Stimulated activated CD4-positive, alpha-beta T cell treated with anti-CD3 and anti-CD28 coated beads, Interleukin-1b, Interleukin-23, amount 100 ng/mL, for 24 hours (primary cell): ENCODE results near the gene ZNF182.
"Not testable (repeated sequence)": the region's sequence is repeated elsewhere in the genome, so short reads cannot be mapped to it uniquely, and the experiment has no call there.

ENCODE experiments used
- DNase-seq, 4 experiments: peaks; one replicate each; pipeline ENCODE4 v3.0.0-alpha.2; 2020; ENCODE audit warnings: low read depth in 4 of 4, low spot score in 1 of 4

ZNF182 gene

DNA sequence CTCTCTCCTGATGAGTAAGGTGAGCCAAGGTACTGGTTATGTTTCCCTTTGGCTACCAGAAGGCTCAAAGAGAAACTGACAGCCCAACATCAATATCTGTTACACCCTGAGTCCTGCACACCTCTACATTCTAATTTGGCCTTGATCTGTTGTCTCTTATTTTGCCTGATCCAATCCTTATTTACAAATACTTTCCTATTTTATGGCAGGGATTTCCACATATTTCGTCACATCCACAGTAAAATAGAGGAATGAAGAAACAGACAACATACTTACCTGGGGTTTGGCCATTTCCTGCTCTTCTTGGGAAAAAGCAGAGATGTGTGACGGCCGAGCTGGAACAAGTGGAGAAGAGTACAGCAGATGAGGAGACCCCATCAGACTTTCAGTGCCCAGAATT is 1.5 kb downstream of the ZNF182 start:
- no peak for DNase-seq

DNA sequence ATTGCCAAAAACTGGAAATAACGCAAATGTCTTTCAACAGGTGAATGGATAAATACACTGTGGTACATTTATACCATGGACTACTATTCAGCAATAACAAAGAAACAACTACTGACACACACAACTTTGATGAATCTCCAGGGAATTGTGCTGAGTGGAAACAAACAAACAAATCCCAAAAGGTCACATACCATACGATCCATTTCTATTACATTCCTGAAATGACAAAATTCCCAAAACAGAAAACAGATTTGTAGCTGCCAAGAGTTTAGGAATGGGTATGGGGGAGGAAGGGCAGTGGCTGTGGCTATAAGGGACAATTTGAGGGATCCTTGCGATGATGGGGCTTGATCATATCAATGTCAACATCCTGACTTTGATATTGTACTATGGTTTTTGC is 2.5 kb downstream of the ZNF182 start:
- DNase-seq, result no peak

DNA sequence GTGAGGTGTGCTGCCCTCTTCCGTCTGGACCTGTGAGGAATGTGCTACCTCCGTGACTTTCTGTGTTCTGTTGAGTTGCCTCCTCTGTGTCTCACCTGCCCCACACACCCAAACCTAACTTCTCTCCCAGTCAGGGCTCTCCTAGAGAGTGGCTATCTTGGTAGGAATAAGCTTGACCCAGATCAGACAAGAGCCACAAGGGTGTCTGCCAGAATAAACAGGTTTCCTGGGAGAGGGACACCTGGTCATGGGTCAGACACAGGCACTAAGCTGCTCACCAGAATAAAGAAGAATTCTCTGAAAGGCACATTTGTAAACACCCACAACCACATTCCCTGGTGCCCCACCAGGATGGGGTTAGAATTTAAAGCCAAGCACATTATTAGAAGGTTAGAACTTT is 11.1 kb downstream of the ZNF182 start:
- no peak for DNase-seq

DNA sequence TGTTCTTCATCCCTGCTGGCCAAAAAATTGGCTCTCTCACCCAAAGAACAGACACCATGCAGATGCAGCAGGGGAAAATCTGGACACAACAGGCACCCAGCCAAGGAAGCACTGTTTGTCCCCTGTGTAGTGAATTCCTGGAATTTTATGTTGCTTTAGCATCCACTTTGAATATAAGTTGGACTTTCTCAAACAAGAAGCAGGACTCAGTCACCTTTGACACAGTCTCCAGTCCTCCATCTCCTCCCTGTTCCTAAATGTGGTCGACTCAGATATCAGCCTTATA is 11.8 kb downstream of the ZNF182 start:
- DNase-seq, result no peak

DNA sequence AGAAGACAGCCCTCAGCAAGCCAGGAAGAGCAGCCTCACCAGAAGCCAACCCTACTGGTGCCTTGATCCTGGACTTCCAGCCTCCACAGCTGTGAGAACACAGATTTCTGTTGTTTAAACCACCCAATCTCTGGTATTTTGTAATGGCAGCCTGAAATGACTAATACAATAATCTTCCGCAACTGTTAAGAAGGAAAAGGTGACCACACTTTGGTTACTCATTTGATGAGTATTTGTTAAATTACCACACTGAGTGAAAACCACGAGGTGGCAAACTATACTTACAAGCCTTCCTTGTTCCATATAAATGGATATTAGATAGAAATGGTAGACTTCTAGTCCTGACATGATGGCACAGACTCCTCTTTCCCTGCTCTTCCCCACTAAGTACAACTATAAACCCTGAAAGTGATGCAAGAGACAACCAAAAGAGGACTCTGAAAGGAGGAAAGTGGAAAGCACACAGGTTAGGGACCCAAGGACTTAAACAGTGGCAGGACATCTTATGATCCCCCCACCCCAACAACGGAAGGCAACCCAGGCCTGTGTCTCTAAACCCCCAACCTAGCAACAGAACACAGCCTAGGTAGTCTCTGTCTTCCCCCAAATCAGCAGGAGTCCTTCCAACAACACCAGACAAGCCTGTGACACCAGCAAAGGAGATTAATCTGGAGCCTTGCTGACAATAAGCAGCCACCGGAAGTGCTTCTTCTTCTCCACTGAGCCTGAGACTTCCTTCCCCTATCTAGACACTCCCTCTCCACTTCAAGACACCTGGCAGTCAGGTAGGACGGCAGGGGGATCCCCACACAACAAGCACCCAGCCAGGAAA is 12.3 kb downstream of the ZNF182 start:
- no peak for DNase-seq

DNA sequence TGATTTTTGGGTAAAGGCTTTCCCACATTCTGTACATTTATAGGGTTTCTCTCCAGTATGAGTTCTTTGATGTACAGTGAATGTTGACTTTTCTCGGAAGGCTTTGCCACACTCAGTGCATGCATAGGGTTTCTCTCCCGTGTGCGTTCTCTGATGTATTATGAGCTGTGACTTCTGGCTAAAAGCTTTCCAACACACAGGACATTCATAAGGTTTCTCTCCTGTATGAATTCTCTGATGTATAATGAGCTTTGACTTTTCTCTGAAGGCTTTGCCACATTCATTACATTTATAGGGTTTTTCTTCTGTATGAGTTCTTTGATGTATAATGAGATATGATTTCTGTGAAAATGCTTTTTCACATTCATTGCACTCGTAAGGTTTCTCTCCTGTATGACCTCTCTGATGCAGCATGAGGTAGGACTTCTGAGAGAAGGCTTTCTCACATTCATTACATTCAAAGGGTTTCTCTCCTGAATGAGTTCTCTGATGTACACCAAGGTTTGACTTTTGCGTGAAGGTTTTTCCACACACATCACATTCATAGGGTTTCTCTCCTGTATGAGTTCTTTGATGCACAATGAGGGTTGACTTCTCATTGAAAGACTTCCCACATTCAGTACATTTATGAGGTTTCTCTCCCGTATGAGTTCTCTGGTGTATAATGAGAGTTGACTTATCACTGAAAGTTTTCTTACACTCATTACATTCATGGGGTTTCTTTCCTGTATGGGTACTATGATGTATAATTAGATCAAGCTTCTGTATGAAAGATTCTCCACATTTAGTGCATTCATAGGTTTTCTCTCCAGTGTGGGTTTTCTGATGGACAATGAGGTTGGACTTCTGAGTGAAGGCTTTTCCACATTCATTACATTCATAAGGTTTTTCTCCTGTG is 27.3 kb downstream of the ZNF182 start:
- DNase-seq, result no peak

DNA sequence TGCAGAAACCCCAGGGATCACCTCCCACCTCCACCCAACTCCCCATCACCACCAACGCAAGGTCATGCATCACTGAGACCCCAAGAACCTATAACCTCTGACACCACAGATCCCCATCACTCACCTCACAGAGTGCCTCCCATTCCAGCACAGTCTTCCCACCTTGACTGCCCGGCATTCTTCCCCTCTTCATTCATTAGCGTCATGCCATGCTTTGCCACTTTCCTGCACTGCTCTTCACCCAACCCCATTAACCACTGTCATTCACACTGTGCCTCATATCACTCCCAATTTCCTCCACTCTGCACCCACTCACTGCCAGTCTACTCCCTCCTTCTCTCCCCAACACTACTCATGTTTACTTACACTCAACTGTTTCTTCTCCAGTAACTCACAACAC is 30.6 kb downstream of the ZNF182 start:
- DNase-seq, result no peak

DNA sequence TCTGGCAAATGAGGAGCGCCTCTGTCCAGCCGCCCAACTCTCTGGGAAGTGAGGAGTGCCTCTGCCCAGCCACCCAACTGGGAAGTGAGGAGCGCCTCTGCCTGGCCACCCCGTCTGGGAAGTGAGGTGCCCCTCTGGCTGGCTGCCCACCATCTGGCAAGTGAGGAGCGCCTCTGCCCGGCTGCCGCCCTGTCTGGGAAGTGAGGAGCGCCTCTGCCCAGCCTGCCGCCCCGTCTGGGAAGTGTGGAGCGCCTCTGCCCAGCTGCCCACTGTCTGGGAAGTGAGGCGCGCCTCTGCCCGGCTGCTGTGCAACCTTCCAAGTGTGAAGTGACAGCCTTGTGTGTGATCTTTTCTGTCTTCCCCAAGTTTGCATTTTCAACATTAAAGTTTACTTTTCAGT is 38.3 kb downstream of the ZNF182 start:
- DNase-seq, result not testable (repeated sequence)

DNA sequence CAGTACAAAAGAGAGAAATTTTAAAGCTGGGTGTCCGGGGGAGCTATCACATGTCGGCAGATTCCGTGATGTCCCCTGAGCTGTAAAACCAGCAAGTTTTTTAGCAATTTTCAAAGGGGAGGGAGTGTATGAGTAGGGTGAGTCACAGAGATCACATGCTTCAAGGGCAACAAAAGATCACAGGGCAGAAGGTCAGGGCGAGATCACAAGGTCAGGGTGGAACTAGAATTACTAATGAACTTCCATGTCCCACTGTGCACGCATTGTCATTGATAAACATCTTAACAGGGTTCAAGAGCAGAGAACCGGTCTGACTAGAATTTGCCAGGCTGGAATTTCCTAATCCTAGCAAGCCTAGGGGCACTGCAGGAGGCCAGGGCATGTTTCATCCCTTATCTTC is 42.0 kb downstream of the ZNF182 start:
- DNase-seq, result not testable (repeated sequence)

DNA sequence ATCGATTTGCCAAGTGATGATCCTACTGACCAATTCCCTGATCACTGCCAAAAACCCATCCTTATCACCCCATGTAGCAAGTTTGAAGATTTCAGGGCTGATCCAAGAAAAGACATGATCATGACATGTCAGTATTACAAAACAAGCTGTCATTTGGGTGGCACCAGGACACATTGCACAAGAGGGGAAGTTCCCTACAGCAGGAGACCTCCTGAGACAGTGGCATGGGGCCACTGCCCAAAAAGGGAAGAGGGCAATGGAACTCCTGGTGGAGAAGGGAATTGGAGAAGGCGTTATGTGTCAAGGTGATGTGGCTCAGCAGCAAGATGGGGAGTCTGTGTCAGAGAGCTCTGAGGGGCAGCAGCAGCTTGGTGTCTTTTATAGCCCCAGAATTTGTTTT is 43.4 kb downstream of the ZNF182 start:
- no peak for DNase-seq

DNA sequence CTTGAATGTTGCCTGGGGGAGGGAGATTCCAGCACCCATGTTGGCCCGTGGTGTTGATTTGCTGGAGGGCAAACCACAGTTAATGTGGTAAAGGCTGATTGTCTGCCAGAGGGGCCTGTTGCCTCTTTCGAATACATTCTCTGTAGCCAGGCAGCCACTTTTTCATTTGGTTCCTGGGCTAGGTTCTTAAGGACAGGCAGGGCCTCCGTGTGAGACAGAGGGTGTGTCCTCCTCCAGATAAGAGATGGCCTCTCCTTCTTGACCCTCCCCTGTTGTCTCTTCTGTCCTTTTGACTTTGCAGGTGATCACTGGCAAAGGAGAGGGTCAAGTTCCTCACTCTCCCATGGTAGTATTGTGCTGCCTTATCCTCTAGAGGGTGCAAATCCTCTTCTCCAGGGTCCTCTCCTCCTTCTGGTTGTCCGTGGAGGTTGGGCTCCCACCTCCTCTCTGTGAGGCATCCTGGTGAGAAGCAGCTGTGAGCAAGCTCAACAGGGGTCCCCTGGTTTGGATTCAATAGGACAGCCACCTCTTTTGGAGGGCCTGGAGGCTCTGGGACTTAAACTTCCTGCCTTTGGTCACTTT is 44.9 kb downstream of the ZNF182 start:
- no peak for DNase-seq

DNA sequence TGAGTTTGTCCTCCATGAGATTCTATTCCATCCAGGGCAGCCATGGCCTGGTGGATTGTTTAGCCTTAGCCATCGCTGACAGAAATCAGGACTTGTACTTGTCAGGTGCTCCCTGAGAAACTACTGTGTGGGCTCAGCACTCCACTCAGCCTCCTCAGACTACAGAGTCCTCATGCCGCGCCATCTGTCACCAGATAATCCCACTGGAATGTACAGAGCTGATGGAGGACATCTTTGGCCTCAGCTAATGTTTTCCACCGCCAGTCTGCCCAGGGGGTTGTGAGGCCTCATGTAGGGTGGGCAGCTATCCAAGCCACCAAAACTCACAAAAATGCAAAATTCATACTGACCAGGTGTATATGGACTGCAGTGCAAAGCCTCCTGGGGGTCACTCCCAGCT is 45.6 kb downstream of the ZNF182 start:
- not testable (repeated sequence) for DNase-seq

DNA sequence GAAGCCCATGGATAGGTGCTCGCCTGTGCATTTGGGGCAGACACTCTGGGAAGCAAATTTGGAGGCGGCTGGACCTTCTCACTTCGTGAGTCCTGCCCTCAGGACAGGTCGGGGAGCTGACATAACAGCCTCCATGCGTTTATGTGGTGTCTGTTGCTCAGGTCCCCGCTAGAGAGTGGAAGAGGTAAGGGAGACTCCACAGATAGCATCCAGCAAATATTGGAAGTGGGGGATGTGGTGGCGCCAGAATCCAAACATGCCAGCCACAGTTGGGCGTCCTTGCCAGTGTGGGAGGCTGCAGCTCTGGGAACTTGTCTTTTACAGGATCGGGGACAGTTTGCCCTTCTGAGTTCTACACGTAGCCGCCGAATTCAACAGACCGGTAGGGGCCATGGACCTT is 47.8 kb downstream of the ZNF182 start:
- no peak for DNase-seq

DNA sequence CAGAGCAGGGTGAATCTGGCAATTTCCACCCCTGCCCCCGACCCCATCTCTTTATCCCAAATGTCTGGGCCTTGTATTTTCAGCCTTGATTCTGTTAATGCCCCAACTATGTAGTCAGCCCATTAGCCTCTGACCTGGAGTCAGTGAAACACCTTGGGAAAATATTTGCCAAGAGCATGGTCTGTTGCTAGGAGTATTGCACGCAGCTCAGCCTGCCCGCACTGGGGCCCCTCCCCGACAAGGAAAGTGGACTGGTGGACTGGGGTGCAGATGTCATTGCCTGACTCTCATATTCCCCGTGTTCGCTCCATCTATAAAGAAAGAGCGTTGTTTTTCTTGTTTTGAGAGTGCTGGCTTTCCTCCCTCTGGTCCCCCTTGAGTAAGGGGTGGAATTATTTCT is 48.5 kb downstream of the ZNF182 start:
- DNase-seq, result not testable (repeated sequence)

DNA sequence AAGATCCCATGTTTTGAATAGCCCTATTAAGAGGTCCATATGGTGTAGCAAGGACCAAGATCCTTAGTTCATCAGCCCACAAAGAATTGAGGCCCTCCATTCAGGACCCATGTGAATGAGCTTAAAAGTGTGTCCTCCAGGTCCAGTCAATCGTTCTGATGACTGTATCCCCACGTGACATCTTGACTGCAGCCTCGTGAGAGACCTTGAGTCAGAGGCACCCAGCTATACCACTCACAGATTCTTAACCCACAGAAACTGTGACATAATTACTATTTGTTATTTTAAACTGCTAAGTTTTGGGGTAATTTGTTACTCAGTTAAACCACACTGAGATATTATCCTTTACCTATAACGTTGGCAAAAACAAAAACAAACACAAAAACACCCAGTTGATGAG is 62.4 kb downstream of the ZNF182 start:
- no peak for DNase-seq

DNA sequence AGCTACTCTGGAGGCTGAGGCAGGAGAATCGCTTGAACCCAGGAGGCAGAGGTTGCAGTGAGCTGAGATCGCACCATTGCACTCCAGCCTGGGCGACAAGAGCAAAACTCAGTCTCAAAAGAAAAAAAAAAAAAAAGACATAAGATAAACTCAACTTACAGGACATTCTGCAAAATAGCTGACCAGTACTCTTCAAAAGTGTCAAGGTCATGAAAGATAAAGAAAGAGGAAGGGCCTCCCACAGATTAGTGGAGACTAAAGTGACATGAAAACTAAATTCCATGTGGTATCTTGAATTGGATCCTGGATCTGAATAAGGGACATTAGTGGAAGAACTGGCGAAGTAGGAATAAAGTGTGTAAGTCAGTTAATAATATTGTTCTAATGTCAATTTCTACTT is 63.3 kb downstream of the ZNF182 start:
- DNase-seq, result no peak

DNA sequence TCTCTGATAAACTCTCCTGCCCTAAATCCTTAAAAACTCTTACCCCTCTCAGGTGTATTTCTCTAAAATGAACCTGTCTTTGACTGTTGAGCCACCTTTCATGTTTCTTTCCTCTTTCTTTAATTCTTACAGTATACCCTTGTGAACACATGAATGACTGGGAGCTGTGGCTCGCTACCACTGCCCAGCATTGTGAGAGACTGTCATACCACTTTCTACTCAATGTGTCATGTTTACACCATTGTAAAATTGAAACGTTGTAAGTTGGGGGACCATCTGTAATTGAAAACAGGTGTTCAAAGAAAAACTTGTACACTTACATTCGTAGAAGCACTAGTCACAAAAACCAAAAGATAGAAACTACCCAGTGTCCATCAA is 66.9 kb downstream of the ZNF182 start:
- no peak for DNase-seq

DNA sequence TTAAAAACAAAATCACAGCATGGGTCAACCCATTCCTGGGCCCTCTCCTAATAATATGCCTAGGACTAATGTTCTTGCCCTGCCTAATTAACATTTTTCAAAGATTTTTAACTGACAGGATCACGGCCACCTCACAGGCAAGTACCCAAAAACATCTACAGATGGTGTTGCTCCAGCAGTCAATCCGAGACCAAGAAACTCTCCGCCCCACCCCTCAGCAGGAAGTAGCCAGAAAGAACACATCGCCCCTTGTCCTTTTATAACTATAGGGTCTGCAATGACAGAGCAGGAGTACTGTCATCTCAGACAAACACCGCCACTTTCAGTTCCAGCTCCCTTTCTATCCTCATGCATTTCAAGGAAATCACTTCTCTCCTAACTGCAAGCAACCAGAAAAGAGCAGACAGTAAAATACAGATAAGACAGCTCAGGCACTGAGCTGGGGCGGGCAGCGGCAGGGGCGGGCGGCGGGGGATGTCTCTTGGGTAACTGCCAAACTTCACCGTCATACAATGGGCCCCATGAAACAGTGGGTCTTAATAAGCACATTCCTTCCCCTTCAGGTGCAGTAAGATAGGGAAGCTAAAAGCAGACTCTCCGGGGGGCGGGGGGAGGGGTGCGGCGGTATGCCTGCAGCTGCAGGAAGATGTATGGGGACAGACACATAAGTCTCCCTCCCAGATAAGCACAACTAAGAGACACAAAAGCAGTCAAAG is 67.4 kb downstream of the ZNF182 start:
- DNase-seq, result no peak

DNA sequence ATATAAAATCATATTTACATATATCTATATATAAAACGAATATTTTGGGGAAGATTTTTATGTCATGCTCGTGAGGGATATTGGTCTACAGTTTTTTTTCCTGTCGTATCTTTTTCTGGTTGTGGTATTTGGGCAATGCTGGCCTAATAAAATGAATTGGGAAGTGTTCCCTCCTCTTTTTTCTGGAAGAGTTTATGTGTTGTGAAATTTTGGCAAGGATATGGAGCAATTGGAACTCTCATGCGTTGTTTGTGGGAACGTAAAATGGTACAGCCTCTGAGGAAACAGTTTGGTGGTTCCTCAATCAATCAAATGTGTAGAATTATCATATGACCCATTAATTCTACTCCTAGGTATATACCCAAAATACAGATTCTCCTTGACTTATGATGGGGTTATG is 69.8 kb downstream of the ZNF182 start:
- no peak for DNase-seq

DNA sequence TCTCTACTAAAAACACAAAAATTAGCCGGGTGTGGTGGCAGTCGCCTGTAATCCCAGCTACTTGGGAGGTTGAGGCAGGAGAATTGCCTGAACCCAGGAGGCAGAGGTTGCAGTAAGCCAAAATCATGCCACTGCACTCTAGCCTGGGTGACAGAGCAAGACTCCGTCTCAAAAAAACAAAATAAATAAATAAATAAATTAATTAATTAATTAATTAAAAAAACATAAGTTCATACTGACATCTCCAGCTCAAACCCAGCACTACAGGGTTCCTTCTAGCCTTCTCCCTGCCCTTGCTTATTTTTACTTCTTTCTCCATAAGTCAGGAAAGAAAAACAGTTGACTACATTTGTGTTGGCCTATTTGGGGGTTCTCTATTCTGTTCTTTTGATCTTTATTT is 71.8 kb downstream of the ZNF182 start:
- not testable (repeated sequence) for DNase-seq

DNA sequence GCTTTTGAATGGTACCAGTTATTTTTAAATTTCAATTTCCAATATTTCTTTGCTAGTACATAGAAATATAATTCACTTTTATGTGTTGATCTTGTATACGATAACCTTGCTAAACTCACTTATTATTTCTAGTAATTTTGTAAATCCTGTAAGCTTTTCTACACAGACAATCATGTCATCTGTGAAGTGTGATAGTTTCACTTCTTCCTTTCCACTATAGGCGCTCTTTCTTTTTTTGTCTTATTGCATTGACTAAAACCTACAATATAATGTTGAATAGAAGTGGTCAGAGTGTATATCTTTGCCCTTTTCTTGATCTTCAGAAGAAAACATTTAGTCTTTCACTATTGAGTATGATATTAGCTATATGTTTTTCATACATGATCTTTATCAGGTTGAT is 76.6 kb downstream of the ZNF182 start:
- no peak for DNase-seq
